Endothelial cell of umbilical vein (primary cell): ENCODE results near the gene CRY2. TPM values are rescaled to one million over a fixed set of nuclear protein-coding genes. Genes with fewer than 3 reads are reported as not detected.

Source experiments
- BruUV-seq: library from RNA; stranded (reverse); fragments of 400-500 nt; replicated peaks from 2 replicates; lab custom pipeline; 2021; lab: Mats Ljungman, UMichigan
- CTCF ChIA-PET: fragments of 300-600, 350-600 bp; sonication (Branson Sonifier 250); formaldehyde crosslinking; loops from one replicate; lab custom pipeline; 2021; ENCODE audit warnings: antibody characterized with exemption, inconsistent platforms; lab: Charles Lee
- POLR2A ChIA-PET: fragments of 300-600, 350-600 bp; sonication (Branson Sonifier 250); formaldehyde crosslinking; loops from one replicate; lab custom pipeline; 2021; ENCODE audit warnings: antibody characterized with exemption, inconsistent platforms; lab: Charles Lee
- DNase-seq: peaks from one replicate; pipeline ENCODE4 v3.0.0-alpha.2; 2011; ENCODE audit warnings: low read depth, low spot score
- FAIRE-seq: peaks from 2 replicates; lab custom pipeline; 2011; peaks lifted over from hg19 to GRCh38; lab: Jason Lieb, UNC
- H2AFZ ChIP-seq: 2 replicates; pipeline ENCODE4 v1.6.0; 2012; ENCODE audit warnings: low read depth, low read length, control low read depth, inconsistent platforms
- H3K27ac ChIP-seq: 2 replicates; pipeline ENCODE4 v1.5.1; 2011; ENCODE audit warnings: low read depth, mild to moderate bottlenecking, control low read depth, low read length, moderate library complexity; ENCODE audit not compliant: insufficient read depth
- H3K27me3 ChIP-seq, 2 experiments: 2 replicates each; pipeline versions ENCODE4 v1.6.0 to v1.6.1; 2011; ENCODE audit warnings: low read length in 2 of 2, mixed read lengths in 1 of 2; ENCODE audit not compliant: control insufficient read depth in 2 of 2, insufficient read depth in 2 of 2
- H3K36me3 ChIP-seq, 2 experiments: 2 replicates in 1 of 2; 3 replicates in 1 of 2; pipeline ENCODE4 v1.5.1; 2011; ENCODE audit warnings: low read length in 2 of 2, mild to moderate bottlenecking in 1 of 2, moderate library complexity in 1 of 2; ENCODE audit not compliant: control insufficient read depth in 2 of 2, insufficient read depth in 2 of 2; ENCODE audit errors: extremely low read depth in 1 of 2
- H3K4me1 ChIP-seq: 3 replicates; pipeline ENCODE4 v1.5.1; 2011; ENCODE audit warnings: mild to moderate bottlenecking, low read length; ENCODE audit not compliant: control insufficient read depth, insufficient read depth; ENCODE audit errors: extremely low read depth
- H3K4me2 ChIP-seq: 2 replicates; pipeline ENCODE4 v1.6.1; 2011; ENCODE audit warnings: low read length, control low read depth, mixed read lengths; ENCODE audit not compliant: insufficient read depth
- H3K4me3 ChIP-seq, 3 experiments: fragments of 200-600 bp in 1 of 3; sonication (generic), shearing (Covaris generic) in 1 of 3; replicated peaks in 1 of 3; 2 replicates each; pipeline ENCODE4 v1.5.1; 2011 to 2016; ENCODE audit warnings: control low read depth in 3 of 3, low read length in 3 of 3, mild to moderate bottlenecking in 2 of 3, inconsistent platforms in 1 of 3, low read depth in 1 of 3, moderate library complexity in 1 of 3; ENCODE audit not compliant: insufficient read depth in 1 of 3
- H3K79me2 ChIP-seq: 2 replicates; pipeline ENCODE4 v1.6.0; 2012; ENCODE audit warnings: low read length, inconsistent platforms; ENCODE audit not compliant: control insufficient read depth, insufficient read depth
- H3K9ac ChIP-seq: replicated peaks from 2 replicates; pipeline ENCODE3; 2011; ENCODE audit warnings: low read length, control low read depth; ENCODE audit not compliant: insufficient read depth; ENCODE audit errors: extremely low read depth
- H3K9me1 ChIP-seq: replicated peaks from 3 replicates; pipeline ENCODE4 v1.6.0; 2011; ENCODE audit warnings: mild to moderate bottlenecking, low read length; ENCODE audit not compliant: control insufficient read depth, insufficient read depth; ENCODE audit errors: extremely low read depth
- H3K9me3 ChIP-seq: replicated peaks from 2 replicates; pipeline ENCODE4 v1.5.1; 2012; ENCODE audit warnings: low read length, inconsistent platforms; ENCODE audit not compliant: control insufficient read depth, insufficient read depth
- H4K20me1 ChIP-seq: replicated peaks from 2 replicates; pipeline ENCODE3; 2011; ENCODE audit warnings: mild to moderate bottlenecking, low read length; ENCODE audit not compliant: control insufficient read depth, insufficient read depth; ENCODE audit errors: extremely low read depth
- EZH2 ChIP-seq: IDR thresholded peaks from 2 replicates; pipeline ENCODE4 v1.6.1; 2012; ENCODE audit warnings: borderline replicate concordance, low read depth, mild to moderate bottlenecking, moderate library complexity, low read length, inconsistent platforms; ENCODE audit not compliant: severe bottlenecking
- FOS ChIP-seq: IDR thresholded peaks from 2 replicates; pipeline ENCODE4 v1.6.1; 2011; ENCODE audit warnings: mild to moderate bottlenecking, low read length, moderate library complexity, borderline replicate concordance; ENCODE audit not compliant: insufficient read depth
- GATA2 ChIP-seq: IDR thresholded peaks from 2 replicates; pipeline ENCODE4 v1.7.0; 2011; ENCODE audit warnings: low read depth, mild to moderate bottlenecking, moderate library complexity, mixed read lengths, low read length; ENCODE audit not compliant: insufficient read length, insufficient read depth
- JUN ChIP-seq: IDR thresholded peaks from 2 replicates; pipeline ENCODE4 v1.6.1; 2011; ENCODE audit warnings: borderline replicate concordance, low read depth; ENCODE audit not compliant: insufficient read length, insufficient read depth
- MYC ChIP-seq: IDR thresholded peaks from one replicate; pipeline ENCODE4 v1.6.1; 2011; ENCODE audit warnings: mild to moderate bottlenecking, low read depth, low read length
- POLR2A ChIP-seq: IDR thresholded peaks from 2 replicates; pipeline ENCODE4 v1.6.1; 2012; ENCODE audit warnings: low read depth, mild to moderate bottlenecking, control low read depth, low read length
- POLR2AphosphoS5 ChIP-seq: IDR thresholded peaks from 2 replicates; pipeline ENCODE4 v1.6.1; 2012; ENCODE audit warnings: low read depth, mild to moderate bottlenecking, control low read depth, low read length, moderate library complexity; ENCODE audit not compliant: insufficient read depth
- dilution Hi-C: fragments of 300-500 bp; cut with MboI; formaldehyde crosslinking; loops from one replicate; pipeline ENCODE4 v1.15.0; 2019; ENCODE audit warnings: low sequenced_read_pairs; ENCODE audit not compliant: extremely low pct_ligation_motif_present
- intact Hi-C: fragments of 100-400 bp; cut with micrococcal nuclease; formaldehyde crosslinking; loops from one replicate; pipeline ENCODE4 v1.10.0; 2022
- polyA plus RNA-seq, 4 experiments: library from polyadenylated mRNA; depleted of rRNA in 3 of 4; stranded (reverse) in 3 of 4; unstranded in 1 of 4; fragments of >200 nt; gene quantifications; 2 replicates each; pipeline versions ENCODE4 v1.2.1 to v1.2.3, GENCODE V29; 2011 to 2012; ENCODE audit warnings: missing spikeins in 1 of 4
- total RNA-seq: library from RNA; stranded (reverse); gene quantifications from 2 replicates; pipeline ENCODE4 v1.2.3, GENCODE V29; 2021
- TF ChIP-seq, protein P1 (sequence below): IDR thresholded peaks from 2 replicates; pipeline ENCODE4 v1.6.1; 2011; ENCODE audit not compliant: insufficient read depth, insufficient read length
- TF ChIP-seq, protein P2 (sequence below), 2 donors: IDR thresholded peaks; 1 replicate in 1 of 2; 2 replicates in 1 of 2; pipeline ENCODE4 v1.5.1; 2011; ENCODE audit warnings: low read length in 2 of 2, mild to moderate bottlenecking in 2 of 2, moderate library complexity in 2 of 2, control low read depth in 1 of 2, inconsistent platforms in 1 of 2, low read depth in 1 of 2; ENCODE audit not compliant: insufficient read depth in 1 of 2; ENCODE audit errors: extremely low read depth in 1 of 2

CRY2 gene
- total and polyA plus RNA-seq, 2 donors (not counting 3 experiments of a cell fraction or from before 2014, with no cell fraction given) = 7.7 to 11.7 TPM

DNA sequence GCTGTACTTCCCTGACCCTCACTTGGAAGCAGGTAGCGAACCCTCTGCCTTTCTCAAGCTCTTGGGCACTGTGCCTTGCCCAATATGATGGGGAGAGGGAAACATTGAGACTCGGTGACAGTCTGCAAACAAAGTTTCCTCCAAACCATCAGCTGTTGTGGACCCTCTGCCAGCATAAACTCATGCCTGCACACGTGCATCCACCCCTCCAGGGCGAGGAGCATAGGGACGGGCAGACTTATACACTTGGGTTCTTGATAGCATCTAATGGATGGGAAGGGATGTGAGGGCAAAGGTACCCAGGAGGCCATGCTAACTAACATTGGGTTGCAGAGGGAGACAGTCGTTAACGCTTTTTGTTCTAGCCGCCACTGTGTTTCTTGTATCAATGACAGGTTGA, 29.9 kb downstream of the CRY2 start:
- no peak overlapping the region for H3K4me2 ChIP-seq
- no peak overlapping the region for H3K4me3 ChIP-seq
- peaks cover 0 to 2% of the 10 kb centered on the region in 2 experiments for H3K36me3 ChIP-seq
- DNase-seq (no peak), FAIRE-seq (no peak)
- no peaks in the 10 kb centered on the region for H3K9me1 ChIP-seq
- H3K9ac ChIP-seq = no peak overlapping the region
- no peak overlapping the region for H3K27ac ChIP-seq
- dilution Hi-C loops (no loop called here), intact Hi-C loops (no loop called here)
- POLR2A ChIA-PET = no interaction called here
- H3K79me2 ChIP-seq = no peaks in the 10 kb centered on the region
- H3K9me3 ChIP-seq = no peaks in the 10 kb centered on the region
- no peak overlapping the region for H2AFZ ChIP-seq
- H3K4me1 ChIP-seq = no peaks in the 10 kb centered on the region
- H3K27me3 ChIP-seq = no peaks in the 10 kb centered on the region
- no peak for TF ChIP-seq MYC
- TF ChIP-seq JUN = no peak
- no peak for TF ChIP-seq GATA2
- TF ChIP-seq EZH2 = no peak
- TF ChIP-seq FOS = no peak
- TF ChIP-seq POLR2A = no peak
- TF ChIP-seq, protein P1, sequence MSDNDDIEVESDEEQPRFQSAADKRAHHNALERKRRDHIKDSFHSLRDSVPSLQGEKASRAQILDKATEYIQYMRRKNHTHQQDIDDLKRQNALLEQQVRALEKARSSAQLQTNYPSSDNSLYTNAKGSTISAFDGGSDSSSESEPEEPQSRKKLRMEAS = no peak
- TF ChIP-seq, protein P2, sequence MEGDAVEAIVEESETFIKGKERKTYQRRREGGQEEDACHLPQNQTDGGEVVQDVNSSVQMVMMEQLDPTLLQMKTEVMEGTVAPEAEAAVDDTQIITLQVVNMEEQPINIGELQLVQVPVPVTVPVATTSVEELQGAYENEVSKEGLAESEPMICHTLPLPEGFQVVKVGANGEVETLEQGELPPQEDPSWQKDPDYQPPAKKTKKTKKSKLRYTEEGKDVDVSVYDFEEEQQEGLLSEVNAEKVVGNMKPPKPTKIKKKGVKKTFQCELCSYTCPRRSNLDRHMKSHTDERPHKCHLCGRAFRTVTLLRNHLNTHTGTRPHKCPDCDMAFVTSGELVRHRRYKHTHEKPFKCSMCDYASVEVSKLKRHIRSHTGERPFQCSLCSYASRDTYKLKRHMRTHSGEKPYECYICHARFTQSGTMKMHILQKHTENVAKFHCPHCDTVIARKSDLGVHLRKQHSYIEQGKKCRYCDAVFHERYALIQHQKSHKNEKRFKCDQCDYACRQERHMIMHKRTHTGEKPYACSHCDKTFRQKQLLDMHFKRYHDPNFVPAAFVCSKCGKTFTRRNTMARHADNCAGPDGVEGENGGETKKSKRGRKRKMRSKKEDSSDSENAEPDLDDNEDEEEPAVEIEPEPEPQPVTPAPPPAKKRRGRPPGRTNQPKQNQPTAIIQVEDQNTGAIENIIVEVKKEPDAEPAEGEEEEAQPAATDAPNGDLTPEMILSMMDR (IDR thresholded peaks at IDR 0.05; ENCODE audit: extremely low read depth in 1 of 2, insufficient read depth in 1 of 2, low read depth in 1 of 2, low read length in 2 of 2) = no peak
- TF ChIP-seq POLR2AphosphoS5 = no peak
- BruUV-seq = no TSS peak
- CTCF ChIA-PET = interaction anchor here (1.3 kb wide), 1 partner anchor 14 kb away, joined by 3 read pairs; no protein-coding TSS in a partner anchor
- H4K20me1 ChIP-seq = no peaks in the 10 kb centered on the region
